Measurements from ENCODE around the gene DISC1.
A peak's percentile ranks its signal among the peaks of the same experiment; 100 is the strongest.
"Not testable (repeated sequence)": the region's sequence is repeated elsewhere in the genome, so short reads cannot be mapped to it uniquely, and the experiment has no call there.

Gene DISC1

GRCh38 chr1:231626535-231626950, at the start of gene DISC1:
DISC1 (plus strand) TSS chr1:231626790; CDS start chr1:231626868, 78 bp downstream.
- peak; percentile 60 to 87 for DNase-seq

- no peak for DNase-seq
Observed at GRCh38 chr1:231576804-231577718, 49.5 kb upstream of the DISC1 start.

GRCh38 chr1:231580874-231581273, 45.7 kb upstream of the DISC1 start:
- no peak for DNase-seq

DNA sequence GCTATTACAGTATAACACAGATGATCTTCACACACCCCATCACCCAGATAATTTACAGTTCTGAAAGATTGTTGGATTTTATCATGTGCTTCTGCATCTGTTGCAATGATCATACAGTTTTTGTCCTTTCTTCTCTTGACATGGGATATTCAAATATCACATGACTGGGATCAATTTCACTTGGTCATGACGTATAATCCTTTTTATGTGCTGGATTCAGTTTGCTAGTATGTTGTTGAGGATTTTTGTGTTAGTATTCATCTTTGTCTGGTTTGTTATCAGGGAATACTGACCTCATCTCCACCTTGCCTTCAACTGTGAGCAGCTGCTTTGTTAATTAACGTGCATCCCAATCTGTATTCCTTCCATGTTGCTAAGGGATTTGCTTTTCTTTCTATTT, 44.7 kb upstream of the DISC1 start:
- DNase-seq: no peak

- DNase-seq: no peak
Observed at GRCh38 chr1:231583376-231583775, 43.2 kb upstream of the DISC1 start.

DNA sequence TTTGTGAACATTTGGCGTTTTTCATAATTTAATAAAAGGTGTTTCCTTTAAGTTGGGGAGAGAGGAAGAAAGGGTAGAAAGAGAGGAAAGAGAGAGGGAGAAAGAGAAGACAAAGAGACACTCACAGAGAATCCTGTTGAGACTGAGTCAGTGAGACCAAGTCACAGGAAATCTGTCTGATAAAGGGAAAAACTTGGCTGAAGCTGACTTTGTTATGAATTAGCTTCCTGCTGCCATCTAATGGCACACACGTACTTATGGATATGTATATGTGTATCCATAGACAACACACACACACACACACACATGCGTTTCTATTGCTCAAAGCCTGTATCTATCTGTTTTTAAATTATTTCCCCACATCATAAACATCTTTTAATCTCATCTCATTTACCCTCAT, 42.5 kb upstream of the DISC1 start:
- peak in 1 of 2 experiments; percentile 46 for DNase-seq

GRCh38 chr1:231584921-231585320, 41.7 kb upstream of the DISC1 start:
- no peak for DNase-seq

DNA sequence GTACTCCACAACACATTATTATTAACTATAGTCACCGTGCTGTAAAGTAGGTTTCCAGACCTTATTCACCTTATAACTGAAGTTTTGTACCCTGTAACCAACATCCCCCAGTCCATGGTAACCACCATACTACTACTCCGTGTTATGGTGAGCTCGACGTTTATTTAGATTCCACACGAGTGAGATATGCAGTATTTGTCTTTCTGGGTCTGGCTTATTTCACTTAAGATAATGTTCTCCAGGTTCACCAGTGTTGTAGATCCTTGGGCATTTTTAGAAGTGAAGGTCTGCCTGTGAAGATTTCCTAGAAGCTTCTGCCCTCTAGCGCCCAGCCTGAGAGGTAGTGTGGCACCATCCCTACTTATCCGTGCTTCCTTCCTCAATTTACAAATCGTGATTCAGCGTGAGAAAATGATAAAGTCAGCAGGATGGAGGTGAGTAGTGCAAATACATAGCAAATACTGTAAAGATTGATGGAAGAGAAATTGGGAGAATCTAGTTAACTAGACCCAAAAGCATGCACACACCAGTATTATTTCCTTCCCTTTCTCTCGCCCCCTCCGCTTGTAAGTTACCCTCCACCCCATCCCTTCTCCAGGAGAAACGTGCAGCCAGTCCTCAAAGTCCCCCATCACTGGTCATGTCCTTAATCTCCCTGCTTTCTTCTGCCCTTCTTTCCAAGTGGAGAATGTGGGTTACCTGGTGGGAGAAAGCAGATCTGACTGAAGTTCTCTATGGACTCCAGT, 36.0 kb upstream of the DISC1 start:
- peak in 1 of 2 experiments; percentile 53 for DNase-seq

DNA sequence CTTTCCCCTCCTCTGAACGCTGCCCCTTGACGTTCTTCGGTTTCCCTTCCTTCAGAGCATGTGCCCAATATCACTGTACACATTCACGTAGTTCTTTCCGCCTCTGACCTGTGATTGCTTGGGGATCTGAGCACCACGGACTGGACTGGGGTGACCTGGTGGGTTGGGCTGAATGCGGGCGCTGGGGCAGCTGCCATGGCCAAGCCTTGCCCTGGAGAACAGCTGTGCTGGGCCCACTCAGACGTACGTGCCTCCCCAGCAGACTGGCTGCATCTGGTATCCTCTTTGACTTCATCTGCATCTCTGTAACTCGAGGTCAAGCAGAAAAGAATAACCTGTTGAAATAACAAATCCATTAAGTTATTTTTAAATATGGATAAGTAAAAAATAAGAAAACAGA, 35.1 kb upstream of the DISC1 start:
- DNase-seq: no peak

DNA sequence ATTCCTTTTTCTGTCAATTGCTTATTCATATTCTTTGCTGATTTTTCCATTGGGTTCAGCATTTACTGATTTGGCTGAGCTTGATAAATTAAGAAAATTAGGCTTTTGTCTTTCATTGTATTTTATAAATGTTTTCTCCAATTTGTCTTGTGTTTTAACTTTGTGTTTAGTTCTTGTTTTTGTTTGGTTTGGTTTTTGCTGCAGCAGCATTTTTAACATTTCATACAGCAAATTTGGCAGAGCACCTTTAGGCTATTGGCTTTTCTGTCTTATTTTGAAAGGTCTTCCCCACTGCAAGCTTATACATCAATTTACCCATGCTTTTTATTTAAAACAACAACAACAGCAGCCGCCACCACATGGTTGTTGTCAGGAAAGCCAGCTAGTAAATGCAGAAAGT, 33.8 kb upstream of the DISC1 start:
- no peak for DNase-seq

GRCh38 chr1:231593264-231593663, 33.3 kb upstream of the DISC1 start:
- DNase-seq: not testable (repeated sequence)

- DNase-seq: no peak
Observed at GRCh38 chr1:231594123-231594522, 32.5 kb upstream of the DISC1 start.

GRCh38 chr1:231594749-231595148, 31.8 kb upstream of the DISC1 start:
- DNase-seq: no peak

- DNase-seq: no peak
Observed at GRCh38 chr1:231596337-231596791, 30.2 kb upstream of the DISC1 start.

DNA sequence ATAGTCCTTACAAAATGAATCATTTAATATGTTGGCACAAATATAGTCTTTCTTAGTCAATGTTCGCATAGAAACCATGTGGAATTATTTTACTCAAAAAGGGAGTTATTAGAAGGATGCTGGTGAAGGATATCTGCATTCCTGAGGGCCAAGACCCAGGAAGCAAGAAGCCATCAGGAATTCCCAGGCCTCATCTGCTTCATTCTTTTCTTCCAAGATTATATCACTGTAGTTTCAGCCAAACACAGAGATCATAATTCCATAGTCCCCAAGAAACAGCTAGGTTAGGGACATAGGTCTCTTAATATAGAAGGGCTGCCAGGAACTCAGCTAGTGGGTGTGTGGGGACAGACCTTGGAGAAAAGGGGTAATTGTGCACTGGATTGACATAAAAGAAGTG, 28.6 kb upstream of the DISC1 start:
- no peak for DNase-seq

DNA sequence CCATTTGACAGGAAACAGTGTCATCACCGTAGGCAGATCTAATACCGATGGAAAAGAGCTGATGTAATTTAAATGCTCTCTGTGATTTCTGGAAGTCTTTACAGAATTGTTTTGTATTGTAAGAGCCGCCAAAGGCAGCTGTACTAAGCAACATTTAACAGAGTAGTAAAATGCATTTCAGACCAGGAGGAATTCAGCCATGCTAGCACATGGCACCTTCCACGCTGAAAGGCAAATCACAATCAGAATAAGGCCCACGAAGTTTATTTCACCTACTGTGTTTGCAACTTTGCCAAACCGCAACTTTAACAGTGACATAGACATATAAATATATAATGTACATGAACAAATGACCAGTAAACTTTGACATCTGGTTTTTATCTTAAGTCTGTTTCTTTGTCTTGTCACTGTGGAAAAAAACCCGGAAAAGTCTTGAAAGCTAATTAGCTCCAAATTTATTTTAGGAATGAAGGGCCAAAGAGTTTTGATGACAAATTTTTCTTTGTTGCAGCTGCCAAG, 26.1 kb upstream of the DISC1 start:
- DNase-seq: no peak

DNA sequence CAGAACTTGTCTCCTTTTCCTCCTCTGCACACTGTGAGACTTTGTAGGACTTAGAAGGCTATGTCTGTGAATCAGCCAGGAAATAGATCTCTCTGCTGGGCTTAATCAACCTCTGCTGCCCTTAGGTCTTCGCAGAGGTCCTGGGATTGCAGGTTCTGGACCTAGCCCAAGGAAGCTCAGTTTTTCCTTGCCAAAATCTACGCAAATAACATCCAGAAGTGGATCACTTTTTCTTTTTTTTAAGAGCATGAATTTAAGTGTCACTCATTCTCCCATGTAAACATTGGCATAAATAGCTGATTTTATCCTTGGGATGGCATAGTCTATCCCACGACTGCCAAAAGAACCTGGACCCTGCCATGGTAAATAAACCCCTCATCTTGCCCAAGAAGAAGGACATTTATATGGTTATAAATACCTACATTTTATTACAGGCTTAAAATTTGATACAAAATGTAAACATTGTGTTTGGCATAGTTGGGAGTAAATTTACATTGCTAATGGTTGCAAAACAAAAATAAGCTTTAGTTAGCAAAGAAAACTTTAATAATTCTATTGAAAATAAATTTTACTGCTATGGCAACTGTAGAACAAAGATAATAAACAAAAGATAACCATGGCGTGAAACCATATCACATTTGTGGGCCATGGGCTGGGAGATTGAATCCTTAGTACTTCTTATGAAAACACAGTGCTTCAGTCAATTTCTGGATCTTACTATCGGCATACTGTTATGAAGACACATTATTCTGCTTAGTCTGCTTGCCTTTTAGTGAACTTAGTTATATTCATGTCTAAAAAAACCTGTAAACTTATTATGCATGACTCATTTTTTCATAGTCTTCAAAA, 24.5 kb upstream of the DISC1 start:
- peak in 1 of 2 experiments; percentile 18 for DNase-seq

GRCh38 chr1:231602673-231602984, 24.0 kb upstream of the DISC1 start:
- DNase-seq: no peak

DNA sequence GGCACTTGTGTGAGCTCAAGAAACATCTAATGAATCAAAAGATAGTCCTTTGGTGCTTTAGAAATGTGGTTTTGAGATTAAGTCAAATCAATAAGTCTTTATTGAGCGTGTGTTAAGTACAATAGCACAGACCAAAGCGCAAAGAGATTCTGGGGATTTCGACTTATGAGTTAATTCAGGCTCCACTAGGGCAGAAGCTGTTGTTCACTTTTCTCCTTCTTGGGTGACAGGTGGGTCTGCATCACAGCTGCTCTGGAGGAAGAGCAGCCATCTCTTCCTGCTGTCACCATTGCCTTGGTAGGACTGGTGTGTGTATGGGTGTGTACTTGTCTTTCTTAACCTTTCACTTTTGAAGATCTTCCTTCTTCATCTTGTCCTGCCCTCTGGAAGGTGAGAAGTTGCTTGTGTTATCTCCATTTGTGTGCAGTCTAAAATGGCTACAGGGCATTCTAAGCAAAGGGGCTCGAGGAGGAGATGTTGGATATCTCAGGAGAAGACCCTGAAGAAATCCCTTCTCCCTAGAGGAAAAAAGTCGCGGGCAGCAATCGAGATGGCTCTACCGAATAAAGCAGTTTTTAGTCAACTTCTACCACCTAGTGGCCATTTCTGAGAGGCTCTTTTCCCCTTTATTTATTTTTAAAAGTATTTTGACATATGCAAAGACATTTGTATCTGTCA, 22.9 kb upstream of the DISC1 start:
- peak; percentile 78 to 81 for DNase-seq

- DNase-seq: no peak
Observed at GRCh38 chr1:231604276-231604621, 22.3 kb upstream of the DISC1 start.

- peak in 1 of 2 experiments; percentile 62 for DNase-seq
Observed at GRCh38 chr1:231605149-231606100, 21.2 kb upstream of the DISC1 start.
